AG04449 (cell line): ENCODE measurements around the gene PADI3.

Source experiments
- CTCF ChIA-PET: fragments of 350-600 bp; formaldehyde crosslinking; extraction: SDS; loops from one replicate; lab custom pipeline; 2021; ENCODE audit warnings: antibody characterized with exemption; lab: Yijun Ruan, JAX
- POLR2A ChIA-PET: fragments of 400-600, 350-600 bp; formaldehyde crosslinking; extraction: SDS; loops from one replicate; lab custom pipeline; 2020; ENCODE audit warnings: antibody characterized with exemption, inconsistent platforms; lab: Yijun Ruan, JAX
- DNase-seq: peaks from one replicate; pipeline ENCODE4 v3.0.0-alpha.2; 2010; ENCODE audit warnings: low read depth, low spot score
- H3K4me3 ChIP-seq: 2 replicates; pipeline ENCODE4 v1.5.1; 2011; ENCODE audit warnings: low read depth, mild to moderate bottlenecking, control low read depth, low read length
- CTCF ChIP-seq: IDR thresholded peaks from one replicate; pipeline ENCODE4 v1.5.1; 2011; ENCODE audit warnings: mild to moderate bottlenecking, moderate library complexity, low read length, control low read depth, inconsistent platforms; ENCODE audit not compliant: insufficient read depth; ENCODE audit errors: missing control alignments

PADI3 gene

GRCh38 chr1:17245816-17246325 lies 3.0 kb upstream of the PADI3 start:
- H3K4me3 ChIP-seq: no peak overlapping the region
- ChIA-PET CTCF (interaction anchor here (1.0 to 7.8 kb wide), 9 partner anchors 9 to 160 kb away, joined by 3 to 104 read pairs (median 5); no protein-coding TSS in a partner anchor), POLR2A (interaction anchor here (0.9 kb wide), 1 partner anchor 14 kb away, joined by 3 read pairs; no protein-coding TSS in a partner anchor)
- no peak for TF ChIP-seq CTCF
- no peak for DNase-seq

GRCh38 chr1:17246971-17247370 lies 1.9 kb upstream of the PADI3 start:
- no peak for TF ChIP-seq CTCF
- CTCF ChIA-PET: interaction anchor here (0.9 to 7.8 kb wide), 7 partner anchors 9 to 186 kb away, joined by 3 to 104 read pairs (median 4); no protein-coding TSS in a partner anchor
- DNase-seq: no peak
- H3K4me3 ChIP-seq: no peak overlapping the region
- POLR2A ChIA-PET: interaction anchor here (0.9 to 1.1 kb wide), 2 partner anchors 12 to 61 kb away, joined by 3 read pairs; partner anchors contain the start of gene PADI4

- DNase-seq: no peak
- ChIA-PET CTCF (interaction anchor here (2.3 to 7.8 kb wide), 5 partner anchors 10 to 125 kb away, joined by 6 to 104 read pairs (median 10); no protein-coding TSS in a partner anchor), POLR2A (no interaction called here)
- TF ChIP-seq CTCF: no peak
- H3K4me3 ChIP-seq: no peak overlapping the region
Observed at GRCh38 chr1:17250601-17251000, 1.7 kb downstream of the PADI3 start.

GRCh38 chr1:17251246-17251645 lies 2.3 kb downstream of the PADI3 start:
- ChIA-PET POLR2A (no interaction called here), CTCF (interaction anchor here (2.3 to 7.8 kb wide), 5 partner anchors 11 to 125 kb away, joined by 6 to 104 read pairs (median 10); no protein-coding TSS in a partner anchor)
- no peak for TF ChIP-seq CTCF
- no peak overlapping the region for H3K4me3 ChIP-seq
- DNase-seq: no peak

- H3K4me3 ChIP-seq: no peak overlapping the region
- POLR2A ChIA-PET: no interaction called here
- CTCF ChIA-PET: interaction anchor here (2.3 to 7.8 kb wide), 3 partner anchors 15 to 126 kb away, joined by 8 to 104 read pairs (median 10); no protein-coding TSS in a partner anchor
- DNase-seq: no peak
- no peak for TF ChIP-seq CTCF
Observed at GRCh38 chr1:17251701-17252376, 2.9 kb downstream of the PADI3 start.

GRCh38 chr1:17255336-17255735 lies 6.4 kb downstream of the PADI3 start:
- no peak for DNase-seq
- TF ChIP-seq CTCF: no peak
- ChIA-PET POLR2A (no interaction called here), CTCF (interaction anchor here (0.9 to 1.3 kb wide), 5 partner anchors 9 to 130 kb away, joined by 3 to 4 read pairs (median 4); no protein-coding TSS in a partner anchor)
- no peak overlapping the region for H3K4me3 ChIP-seq
